Right lobe of liver (tissue), 4 donors: ENCODE results near the gene WASL.

Source experiments
- POLR2A ChIP-seq: fragments of 450-650 bp; IDR thresholded peaks from one replicate; pipeline ENCODE4 v1.6.1; 2017; ENCODE audit warnings: antibody characterized with exemption, mild to moderate bottlenecking
- TF ChIP-seq, protein P1 (sequence below), 4 donors: fragments of 200-600 bp in 3 of 4; fragments of 450-650 bp in 1 of 4; IDR thresholded peaks; one replicate each; pipeline versions ENCODE4 v1.5.1 to v1.8.0; 2016 to 2022; ENCODE audit warnings: antibody characterized with exemption in 4 of 4, mild to moderate bottlenecking in 2 of 4
- donor health status: DM: no; HTN: no; CAD: no.
- donor health status: DM: no; HTN: no; CAD: no.
- donor health status: DM: no; HTN: yes; CAD: no.

GRCh38 chr7:123661765-123662164 is 87.0 kb downstream of the WASL start:
- TF ChIP-seq, protein P1, sequence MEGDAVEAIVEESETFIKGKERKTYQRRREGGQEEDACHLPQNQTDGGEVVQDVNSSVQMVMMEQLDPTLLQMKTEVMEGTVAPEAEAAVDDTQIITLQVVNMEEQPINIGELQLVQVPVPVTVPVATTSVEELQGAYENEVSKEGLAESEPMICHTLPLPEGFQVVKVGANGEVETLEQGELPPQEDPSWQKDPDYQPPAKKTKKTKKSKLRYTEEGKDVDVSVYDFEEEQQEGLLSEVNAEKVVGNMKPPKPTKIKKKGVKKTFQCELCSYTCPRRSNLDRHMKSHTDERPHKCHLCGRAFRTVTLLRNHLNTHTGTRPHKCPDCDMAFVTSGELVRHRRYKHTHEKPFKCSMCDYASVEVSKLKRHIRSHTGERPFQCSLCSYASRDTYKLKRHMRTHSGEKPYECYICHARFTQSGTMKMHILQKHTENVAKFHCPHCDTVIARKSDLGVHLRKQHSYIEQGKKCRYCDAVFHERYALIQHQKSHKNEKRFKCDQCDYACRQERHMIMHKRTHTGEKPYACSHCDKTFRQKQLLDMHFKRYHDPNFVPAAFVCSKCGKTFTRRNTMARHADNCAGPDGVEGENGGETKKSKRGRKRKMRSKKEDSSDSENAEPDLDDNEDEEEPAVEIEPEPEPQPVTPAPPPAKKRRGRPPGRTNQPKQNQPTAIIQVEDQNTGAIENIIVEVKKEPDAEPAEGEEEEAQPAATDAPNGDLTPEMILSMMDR (IDR thresholded peaks at IDR 0.05): no peak
- TF ChIP-seq POLR2A: no peak
